NT2/D1 (cell line): ENCODE measurements around the gene RUVBL1.
A peak's percentile ranks its signal among the peaks of the same experiment; 100 is the strongest.
"Not testable (repeated sequence)": the region's sequence is repeated elsewhere in the genome, so short reads cannot be mapped to it uniquely, and the experiment has no call there.

Source experiments
- DNase-seq: peaks from one replicate; pipeline ENCODE4 v3.0.0-alpha.2; 2011; ENCODE audit warnings: low read depth, low spot score
- H3K27me3 ChIP-seq: 2 replicates; pipeline ENCODE4 v1.6.0; 2011; ENCODE audit warnings: mild to moderate bottlenecking; ENCODE audit not compliant: insufficient read length, insufficient read depth
- H3K36me3 ChIP-seq: 2 replicates; pipeline ENCODE4 v1.6.1; 2011; ENCODE audit warnings: mild to moderate bottlenecking, low read length, mixed read lengths; ENCODE audit not compliant: insufficient read depth, insufficient read length
- H3K4me1 ChIP-seq: 2 replicates; pipeline ENCODE4 v1.5.1; 2011; ENCODE audit not compliant: insufficient read depth, insufficient read length
- H3K4me3 ChIP-seq: 2 replicates; pipeline ENCODE4 v1.5.1; 2011; ENCODE audit warnings: low read depth; ENCODE audit not compliant: insufficient read length
- H3K9ac ChIP-seq: 2 replicates; pipeline ENCODE4 v1.6.0; 2011; ENCODE audit warnings: low read depth; ENCODE audit not compliant: insufficient read length
- H3K9me3 ChIP-seq: 2 replicates; pipeline ENCODE4 v1.5.1; 2011; ENCODE audit warnings: mild to moderate bottlenecking, low read length; ENCODE audit not compliant: insufficient read depth
- SUZ12 ChIP-seq: IDR thresholded peaks from 2 replicates; pipeline ENCODE4 v1.6.1; 2011; ENCODE audit not compliant: insufficient read length, insufficient read depth; ENCODE audit errors: extremely low read depth
- YY1 ChIP-seq: IDR thresholded peaks from 2 replicates; pipeline ENCODE4 v1.6.1; 2011; ENCODE audit not compliant: insufficient read length, insufficient read depth
- ZNF274 ChIP-seq: IDR thresholded peaks from 2 replicates; pipeline ENCODE4 v1.6.1; 2011; ENCODE audit warnings: mild to moderate bottlenecking, low read depth, low read length

RUVBL1 gene

GRCh38 chr3:128163432-128163831 lies 39.8 kb upstream of the RUVBL1 start:
- Histone ChIP-seq H3K4me1 (peaks cover 8% of the 10 kb centered on the region), H3K9me3 (no peaks in the 10 kb centered on the region), H3K27me3 (no peaks in the 10 kb centered on the region), H3K36me3 (peaks cover 5% of the 10 kb centered on the region), H3K9ac (no peak overlapping the region), H3K4me3 (no peak overlapping the region)
- TF ChIP-seq SUZ12 (no peak), YY1 (no peak), ZNF274 (no peak)
- DNase-seq: no peak

GRCh38 chr3:128160661-128161060 lies 37.0 kb upstream of the RUVBL1 start:
- Histone ChIP-seq H3K4me3 (no peak overlapping the region), H3K27me3 (no peaks in the 10 kb centered on the region), H3K9ac (no peak overlapping the region), H3K9me3 (peaks cover 7% of the 10 kb centered on the region; the same call in 1 of the 2 replicates), H3K36me3 (peaks cover 21% of the 10 kb centered on the region), H3K4me1 (no peaks in the 10 kb centered on the region)
- DNase-seq: no peak
- TF ChIP-seq YY1 (no peak), ZNF274 (no peak), SUZ12 (no peak)

GRCh38 chr3:128155616-128156360 lies 32.2 kb upstream of the RUVBL1 start:
- H3K27me3 ChIP-seq: no peaks in the 10 kb centered on the region
- no peak overlapping the region for H3K9ac ChIP-seq
- peaks cover 22% of the 10 kb centered on the region for H3K36me3 ChIP-seq
- H3K4me3 ChIP-seq: no peak overlapping the region
- H3K4me1 ChIP-seq: no peaks in the 10 kb centered on the region
- no peak for DNase-seq
- H3K9me3 ChIP-seq: peaks cover 7% of the 10 kb centered on the region; the same call in 1 of the 2 replicates
- TF ChIP-seq SUZ12: no peak
- TF ChIP-seq ZNF274: no peak
- no peak for TF ChIP-seq YY1

GRCh38 chr3:128154354-128154753 lies 30.7 kb upstream of the RUVBL1 start:
- Histone ChIP-seq H3K36me3 (peaks cover 22% of the 10 kb centered on the region), H3K9ac (peak overlapping the region; percentile 95), H3K4me3 (peak overlapping the region; percentile 99)
- not testable (repeated sequence) for H3K4me1 ChIP-seq, H3K27me3 ChIP-seq, DNase-seq, H3K9me3 ChIP-seq

- H3K27me3 ChIP-seq: no peaks in the 10 kb centered on the region
- H3K4me1 ChIP-seq: no peaks in the 10 kb centered on the region
- peaks cover 21% of the 10 kb centered on the region for H3K36me3 ChIP-seq
- TF ChIP-seq SUZ12 (no peak), ZNF274 (no peak), YY1 (no peak)
- H3K9ac ChIP-seq: peak within 1 kb of the TSS; percentile 95
- peaks cover 7% of the 10 kb centered on the region; the same call in 1 of the 2 replicates for H3K9me3 ChIP-seq
- DNase-seq: peak; percentile 57
- peak within 1 kb of the TSS; percentile 99 for H3K4me3 ChIP-seq
These were observed 29.8 kb upstream of the RUVBL1 start, which contains the start of gene EEFSEC for GRCh38 chr3:128153156-128154041. TSS of gene EEFSEC (plus strand) at chr3:128153481. CDS start at chr3:128153508, 27 bp downstream.

GRCh38 chr3:128152419-128153155 lies 29.0 kb upstream of the RUVBL1 start:
- no peak for DNase-seq

More at GRCh38 chr3:128152419-128153155, 29.0 kb upstream of the RUVBL1 start:
- peak overlapping the region; percentile 99 for H3K4me3 ChIP-seq
- peak overlapping the region; percentile 66 for H3K9ac ChIP-seq
- TF ChIP-seq YY1 (no peak), SUZ12 (no peak), ZNF274 (no peak)
- H3K4me1 ChIP-seq: no peaks in the 10 kb centered on the region
- H3K9me3 ChIP-seq: peaks cover 4% of the 10 kb centered on the region; the same call in 1 of the 2 replicates
- no peaks in the 10 kb centered on the region for H3K27me3 ChIP-seq
- peaks cover 15% of the 10 kb centered on the region for H3K36me3 ChIP-seq
